ENCODE measurements around the gene LYZ.

LYZ gene

GRCh38 chr12:69386921-69387320, 38.7 kb downstream of the LYZ start:
- no peak for DNase-seq (ENCODE audit: low read depth in 2 of 2)

GRCh38 chr12:69388371-69388770, 40.2 kb downstream of the LYZ start:
- DNase-seq (ENCODE audit: low read depth in 2 of 2): no peak

GRCh38 chr12:69389831-69390230, 41.6 kb downstream of the LYZ start:
- no peak for DNase-seq (ENCODE audit: low read depth in 2 of 2)

DNA sequence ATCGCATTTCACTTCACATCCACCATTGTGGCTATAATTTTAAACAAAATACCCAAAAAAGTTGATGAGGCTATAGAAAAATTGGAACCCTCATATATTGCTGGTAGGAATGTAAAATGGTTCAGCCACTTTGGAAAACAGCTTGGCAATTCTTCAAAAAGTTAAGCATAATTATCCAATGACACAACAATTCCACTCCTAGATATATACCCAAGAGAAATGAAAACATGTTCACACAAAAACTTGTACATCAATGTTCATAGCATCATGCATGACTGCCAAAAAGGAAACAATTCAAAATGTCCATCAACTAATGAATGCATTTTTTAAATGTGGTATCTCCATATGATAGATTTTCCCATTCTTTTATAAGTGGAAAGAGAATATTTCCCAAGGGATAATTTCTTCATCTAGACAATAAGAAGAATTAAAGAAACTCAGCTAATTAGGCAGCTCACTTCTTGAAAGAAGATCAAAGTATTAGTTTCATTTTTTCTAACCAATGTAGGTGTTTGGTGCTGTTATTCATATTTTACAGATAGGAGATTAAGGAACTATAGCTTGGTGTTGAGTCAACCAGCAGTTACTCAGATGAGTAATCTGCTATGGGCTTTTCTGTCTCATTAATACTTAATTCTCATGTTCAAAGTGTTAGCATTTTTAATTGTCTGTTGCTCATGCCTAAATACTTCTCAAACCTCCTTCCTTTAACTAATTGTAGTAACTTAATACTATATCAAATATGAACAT, 44.2 kb downstream of the LYZ start:
- DNase-seq (ENCODE audit: low read depth in 2 of 2): no peak

- no peak for DNase-seq (ENCODE audit: low read depth in 2 of 2)
Measured at GRCh38 chr12:69396041-69396440, 47.9 kb downstream of the LYZ start.

- DNase-seq (ENCODE audit: low read depth in 2 of 2): no peak
Measured at GRCh38 chr12:69396963-69397362, 48.8 kb downstream of the LYZ start.

DNA sequence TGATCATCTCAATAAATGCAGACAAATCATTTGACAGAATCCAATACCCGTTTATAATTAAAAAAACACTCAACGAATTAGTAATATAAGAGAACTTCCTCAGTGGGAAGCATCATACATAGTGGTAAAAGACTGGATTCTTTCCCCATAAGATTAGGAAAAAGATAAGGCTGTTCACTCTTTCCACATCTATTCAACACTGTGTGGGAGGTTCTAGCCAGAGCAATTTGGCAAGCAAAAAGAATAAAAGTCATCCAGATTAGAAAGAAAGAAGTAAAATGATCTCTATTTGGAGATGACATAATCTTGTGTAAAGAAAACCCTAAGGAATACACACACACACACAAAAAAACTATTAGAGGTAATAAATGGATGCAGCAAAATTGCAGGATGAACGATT, 49.8 kb downstream of the LYZ start:
- DNase-seq (ENCODE audit: low read depth in 2 of 2): no peak

GRCh38 chr12:69401940-69402339, 53.8 kb downstream of the LYZ start:
- no peak for DNase-seq (ENCODE audit: low read depth in 2 of 2)
